SH-SY5Y (cell line): Measurements from ENCODE around the gene KDM4B.

Source experiments
- GATA2 ChIP-seq: IDR thresholded peaks from 2 replicates; pipeline ENCODE4 v1.6.1; 2011; ENCODE audit warnings: mild to moderate bottlenecking, low read depth, low read length
- GATA3 ChIP-seq: IDR thresholded peaks from 2 replicates; pipeline ENCODE4 v1.6.1; 2011; ENCODE audit warnings: low read depth, mild to moderate bottlenecking, low read length, moderate library complexity

DNA sequence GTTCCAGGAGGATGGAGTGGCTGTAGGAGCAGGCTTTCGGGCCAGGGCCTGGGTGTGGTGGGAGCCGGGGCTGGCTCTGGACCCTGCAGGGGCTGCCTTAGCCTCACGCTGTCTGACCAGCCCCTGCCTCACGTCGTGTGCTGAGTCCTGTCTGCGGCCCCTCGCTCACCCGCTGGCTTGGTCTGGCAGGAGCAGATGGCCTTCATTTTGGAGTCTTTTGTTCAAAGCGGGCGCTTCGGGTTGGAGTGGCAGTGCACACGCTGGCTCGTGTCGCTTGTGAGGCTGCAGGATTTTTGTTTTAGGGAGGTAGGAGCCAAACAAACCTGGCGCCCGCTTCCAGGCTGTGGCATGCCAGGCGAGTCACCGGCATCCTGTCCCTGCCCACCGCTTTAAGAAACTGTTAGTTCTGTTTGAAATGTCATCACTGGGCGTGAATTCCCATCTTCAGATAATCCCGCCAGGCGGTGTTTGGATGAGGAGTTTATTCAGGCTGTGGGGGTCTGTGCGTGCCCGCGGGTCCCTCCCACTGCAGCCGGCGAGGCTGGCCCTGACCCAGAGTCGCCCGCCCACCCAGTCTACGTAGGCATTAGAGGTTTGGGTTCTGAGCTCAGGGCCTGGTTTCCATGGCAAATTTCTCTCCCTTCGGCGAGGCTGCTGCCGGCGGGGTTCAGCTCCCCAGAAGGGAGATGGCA lies 89.8 kb downstream of the KDM4B start:
- TF ChIP-seq GATA2 (no peak), GATA3 (no peak)
